HepG2 (cell line): ENCODE data around the gene SBNO1. TPM values are rescaled to one million over a fixed set of nuclear protein-coding genes. Genes with fewer than 3 reads are reported as not detected.

Source experiments
- ATAC-seq: fragments of 200-7000 bp; cut with Tn5 transposase; 3 replicates; pipeline ENCODE4 v1.9.1; 2020; ENCODE audit warnings: mild to moderate bottlenecking, moderate library complexity
- BruUV-seq: library from RNA; stranded (reverse); fragments of 400-500 nt; replicated peaks from 2 replicates; lab custom pipeline; 2021; lab: Mats Ljungman, UMichigan
- CTCF ChIA-PET: fragments of 300-600 bp; formaldehyde crosslinking; extraction: SDS; loops from one replicate; lab custom pipeline; 2021; ENCODE audit warnings: low total read pairs, inconsistent platforms, low intra/inter-chr PET ratio; lab: Yijun Ruan, JAX
- POLR2A ChIA-PET: fragments of 350-600 bp; sonication (Branson Sonifier 250); formaldehyde crosslinking; loops from one replicate; lab custom pipeline; 2020; ENCODE audit warnings: antibody characterized with exemption, inconsistent platforms; lab: Yijun Ruan, JAX
- DNase-seq: peaks from one replicate; pipeline ENCODE4 v3.0.0-alpha.2; 2015; ENCODE audit warnings: low spot score
- FAIRE-seq: peaks from 3 replicates; lab custom pipeline; 2011; peaks lifted over from hg19 to GRCh38; lab: Jason Lieb, UNC
- H2AFZ ChIP-seq: one replicate; pipeline ENCODE4 v1.6.1; 2011; ENCODE audit warnings: low read length, inconsistent platforms
- H3K27ac ChIP-seq: fragments of 300-600 bp; 3 replicates; pipeline ENCODE4 v1.8.0; 2011; ENCODE audit warnings: mixed run types, mild to moderate bottlenecking, mixed read lengths, low read length, inconsistent platforms; ENCODE audit not compliant: insufficient read depth; ENCODE audit errors: extremely low read length
- H3K27me3 ChIP-seq, 2 experiments: fragments of 200-600 bp in 1 of 2; 2 replicates in 1 of 2; 3 replicates in 1 of 2; pipeline versions ENCODE4 v1.6.0 to v1.8.0; 2011; ENCODE audit warnings: low read length in 2 of 2, mild to moderate bottlenecking in 2 of 2, moderate library complexity in 2 of 2, inconsistent platforms in 1 of 2; ENCODE audit not compliant: insufficient read depth in 2 of 2, control insufficient read depth in 1 of 2
- H3K36me3 ChIP-seq, 2 experiments: fragments of 200-600 bp in 1 of 2; replicated peaks in 1 of 2; 2 replicates in 1 of 2; 3 replicates in 1 of 2; pipeline versions ENCODE4 v1.5.1 to v1.8.0; 2011; ENCODE audit warnings: low read length in 2 of 2, inconsistent platforms in 1 of 2; ENCODE audit not compliant: insufficient read depth in 2 of 2, control insufficient read depth in 1 of 2
- H3K4me1 ChIP-seq: 2 replicates; pipeline ENCODE4 v1.5.1; 2012; ENCODE audit warnings: low read length, inconsistent platforms; ENCODE audit not compliant: insufficient read depth
- H3K4me2 ChIP-seq: 2 replicates; pipeline ENCODE4 v1.6.0; 2011; ENCODE audit warnings: low read depth, low read length, inconsistent platforms
- H3K4me3 ChIP-seq, 3 experiments: fragments of 200-600 bp in 1 of 3; sonication (generic), shearing (Covaris generic) in 1 of 3; replicated peaks in 1 of 3; 2 replicates each; pipeline ENCODE4 v1.5.1; 2011 to 2016; ENCODE audit warnings: low read length in 3 of 3, inconsistent platforms in 2 of 3, low read depth in 2 of 3, mild to moderate bottlenecking in 2 of 3, control low read depth in 1 of 3, mixed read lengths in 1 of 3; ENCODE audit not compliant: insufficient read depth in 1 of 3
- H3K79me2 ChIP-seq: one replicate; pipeline ENCODE4 v1.6.1; 2011; ENCODE audit warnings: low read length, inconsistent platforms; ENCODE audit not compliant: insufficient read depth
- H3K9ac ChIP-seq: 2 replicates; pipeline ENCODE4 v1.6.0; 2011; ENCODE audit warnings: mild to moderate bottlenecking, low read depth, low read length, inconsistent platforms; ENCODE audit not compliant: insufficient read depth
- H3K9me3 ChIP-seq: 2 replicates; pipeline ENCODE4 v1.5.1; 2012; ENCODE audit warnings: mild to moderate bottlenecking, low read length
- H4K20me1 ChIP-seq: 2 replicates; pipeline ENCODE4 v1.6.0; 2011; ENCODE audit warnings: inconsistent platforms, mild to moderate bottlenecking, low read length, moderate library complexity; ENCODE audit not compliant: insufficient read depth
- AKNA ChIP-seq: sonication (generic); formaldehyde crosslinking; IDR thresholded peaks from 2 replicates; pipeline ENCODE4 v1.4.0; 2020; ENCODE audit warnings: missing genetic modification reagents, borderline replicate concordance
- NCOR1 ChIP-seq: fragments of 200-600 bp; sonication (generic); IDR thresholded peaks from 2 replicates; pipeline ENCODE4 v1.7.0; 2017; ENCODE audit warnings: antibody characterized with exemption, low read length, borderline replicate concordance
- PHB2 ChIP-seq: fragments of 450-650 bp; IDR thresholded peaks from 2 replicates; pipeline ENCODE4 v1.6.1; 2018; ENCODE audit not compliant: partially characterized antibody
- SIX1 ChIP-seq: sonication (generic); formaldehyde crosslinking; IDR thresholded peaks from 2 replicates; pipeline ENCODE4 v1.4.0; 2020; ENCODE audit warnings: missing genetic modification reagents, borderline replicate concordance
- SNRNP70 ChIP-seq: fragments of 200-400 bp; formaldehyde crosslinking; IDR thresholded peaks from 2 replicates; pipeline ENCODE4 v1.6.1; 2017; ENCODE audit warnings: mild to moderate bottlenecking, low read depth, low read length, moderate library complexity
- TBX3 ChIP-seq: fragments of 450-650 bp; IDR thresholded peaks from 2 replicates; pipeline ENCODE4 v1.6.1; 2017; ENCODE audit warnings: antibody characterized with exemption, mild to moderate bottlenecking, inconsistent platforms, borderline replicate concordance
- THYN1 ChIP-seq: sonication (generic); formaldehyde crosslinking; IDR thresholded peaks from 2 replicates; pipeline ENCODE4 v1.8.1; 2023; ENCODE audit warnings: low read depth, mild to moderate bottlenecking, moderate library complexity, missing genetic modification reagents, borderline replicate concordance
- WGBS: methylation state at CpG from one replicate; pipeline ENCODE4 v1.1.6; 2017; ENCODE audit warnings: low lambda C conversion rate; 5-methylcytosine and 5-hydroxymethylcytosine counted together
- in situ Hi-C: cut with HindIII; loops from 2 replicates; pipeline ENCODE4 v1.10.0; 2017; ENCODE audit warnings: low pct_unique_long_range_greater_than_20kb; ENCODE audit not compliant: extremely low pct_ligation_motif_present
- intact Hi-C: fragments of 100-400 bp; cut with micrococcal nuclease; formaldehyde crosslinking; loops from one replicate; pipeline ENCODE4 v1.10.0; 2022; ENCODE audit not compliant: unreplicated experiment
- polyA plus RNA-seq, 8 experiments: library from polyadenylated mRNA; depleted of rRNA in 3 of 8; stranded (reverse) in 7 of 8; unstranded in 1 of 8; fragments of >200 nt; fragmentation: Illumina TruSeq in 4 of 8; extraction: Trizol in 4 of 8; gene quantifications; 2 replicates each; pipeline versions ENCODE4 v1.2.1 to v1.2.3, GENCODE V29; 2011 to 2016; ENCODE audit warnings: low read depth in 4 of 8, missing spikeins in 1 of 8, mixed read lengths in 1 of 8; ENCODE audit not compliant: insufficient read depth in 1 of 8
- total RNA-seq, 5 experiments: library from RNA; depleted of rRNA; stranded (reverse); fragments of >200 nt; fragmentation: Illumina TruSeq; extraction: Trizol; gene quantifications; 2 replicates each; pipeline ENCODE4 v1.2.3, GENCODE V29; 2016; ENCODE audit warnings: low read depth in 1 of 5
- TF ChIP-seq, protein P1 (sequence below): sonication (generic); formaldehyde crosslinking; IDR thresholded peaks from 2 replicates; pipeline ENCODE4 v1.4.0; 2020; ENCODE audit warnings: missing genetic modification reagents

The SBNO1 gene
- total and polyA plus RNA-seq, 2 of the 13 experiments (the other 11 are each of a cell fraction or from before 2014, with no cell fraction given) = 10.9 to 40.2 TPM

DNA sequence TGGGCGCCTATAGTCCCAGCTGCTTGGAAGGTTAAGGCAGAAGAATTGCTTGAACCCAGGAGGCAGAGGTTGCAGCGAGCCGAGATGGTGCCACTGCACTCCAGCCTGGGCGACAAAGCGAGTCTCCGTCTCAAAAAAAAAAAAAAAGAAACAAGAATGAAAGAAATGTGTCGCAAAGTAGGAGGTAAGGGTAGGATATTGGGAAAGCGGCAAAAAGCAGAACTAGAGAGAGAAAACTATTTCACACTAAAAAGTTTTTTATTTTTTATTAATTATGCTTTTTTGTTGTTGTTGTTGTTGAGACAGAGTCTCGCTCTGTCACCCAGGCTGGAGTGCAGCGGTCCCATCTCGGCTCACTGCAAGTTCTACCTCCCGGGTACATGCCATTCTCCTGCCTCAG is 17.7 kb downstream of the SBNO1 start:
- Histone ChIP-seq H3K27ac (no peak overlapping the region), H3K4me1 (no peaks in the 10 kb centered on the region), H3K27me3 (no peaks in the 10 kb centered on the region), H2AFZ (no peak overlapping the region), H3K79me2 (peaks cover 33% of the 10 kb centered on the region), H3K9me3 (no peaks in the 10 kb centered on the region)
- ChIA-PET CTCF (no interaction called here), POLR2A (no interaction called here)
- no peak for DNase-seq
- TF ChIP-seq, protein P1, sequence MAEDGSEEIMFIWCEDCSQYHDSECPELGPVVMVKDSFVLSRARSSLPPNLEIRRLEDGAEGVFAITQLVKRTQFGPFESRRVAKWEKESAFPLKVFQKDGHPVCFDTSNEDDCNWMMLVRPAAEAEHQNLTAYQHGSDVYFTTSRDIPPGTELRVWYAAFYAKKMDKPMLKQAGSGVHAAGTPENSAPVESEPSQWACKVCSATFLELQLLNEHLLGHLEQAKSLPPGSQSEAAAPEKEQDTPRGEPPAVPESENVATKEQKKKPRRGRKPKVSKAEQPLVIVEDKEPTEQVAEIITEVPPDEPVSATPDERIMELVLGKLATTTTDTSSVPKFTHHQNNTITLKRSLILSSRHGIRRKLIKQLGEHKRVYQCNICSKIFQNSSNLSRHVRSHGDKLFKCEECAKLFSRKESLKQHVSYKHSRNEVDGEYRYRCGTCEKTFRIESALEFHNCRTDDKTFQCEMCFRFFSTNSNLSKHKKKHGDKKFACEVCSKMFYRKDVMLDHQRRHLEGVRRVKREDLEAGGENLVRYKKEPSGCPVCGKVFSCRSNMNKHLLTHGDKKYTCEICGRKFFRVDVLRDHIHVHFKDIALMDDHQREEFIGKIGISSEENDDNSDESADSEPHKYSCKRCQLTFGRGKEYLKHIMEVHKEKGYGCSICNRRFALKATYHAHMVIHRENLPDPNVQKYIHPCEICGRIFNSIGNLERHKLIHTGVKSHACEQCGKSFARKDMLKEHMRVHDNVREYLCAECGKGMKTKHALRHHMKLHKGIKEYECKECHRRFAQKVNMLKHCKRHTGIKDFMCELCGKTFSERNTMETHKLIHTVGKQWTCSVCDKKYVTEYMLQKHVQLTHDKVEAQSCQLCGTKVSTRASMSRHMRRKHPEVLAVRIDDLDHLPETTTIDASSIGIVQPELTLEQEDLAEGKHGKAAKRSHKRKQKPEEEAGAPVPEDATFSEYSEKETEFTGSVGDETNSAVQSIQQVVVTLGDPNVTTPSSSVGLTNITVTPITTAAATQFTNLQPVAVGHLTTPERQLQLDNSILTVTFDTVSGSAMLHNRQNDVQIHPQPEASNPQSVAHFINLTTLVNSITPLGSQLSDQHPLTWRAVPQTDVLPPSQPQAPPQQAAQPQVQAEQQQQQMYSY = no peak
- TF ChIP-seq PHB2 = no peak
- no peak for TF ChIP-seq AKNA (CRISPR knock-in tag)
- TF ChIP-seq NCOR1 = no peak
- TF ChIP-seq THYN1 (CRISPR knock-in tag) = no peak
- no peak for TF ChIP-seq TBX3
- no peak for TF ChIP-seq SIX1
- TF ChIP-seq SNRNP70 = no peak
- TF ChIP-seq, all 625 proteins: peak for 0
- intact Hi-C loops = no loop called here
- Histone ChIP-seq H3K4me3 (no peak overlapping the region), H3K4me2 (no peak overlapping the region), H3K9ac (no peak overlapping the region), H3K36me3 (peaks cover 20 to 52% of the 10 kb centered on the region in 2 experiments), H4K20me1 (peaks cover 9% of the 10 kb centered on the region)
- BruUV-seq = no TSS peak
- FAIRE-seq (no peak), ATAC-seq (no peak)
- WGBS = 97% methylated on average over 12 of the region's 12 CpGs
- in situ Hi-C loops = no loop called here
